ELF-1 (cell line): ENCODE measurements around the gene DRAP1.

Experiments used
- DNase-seq: peaks from one replicate; pipeline ENCODE4 v3.0.0-alpha.2; 2016; ENCODE audit warnings: low read depth, low spot score

Gene DRAP1

GRCh38 chr11:65961267-65962140 lies 42.3 kb downstream of the DRAP1 start, which contains the start of gene SART1:
TSS of gene SART1 (plus strand) at chr11:65961734. CDS start at chr11:65961781, 47 bp downstream.
- peak; percentile 98 for DNase-seq

GRCh38 chr11:65962141-65962564 lies 42.9 kb downstream of the DRAP1 start:
- no peak for DNase-seq

GRCh38 chr11:65964906-65965305 lies 45.7 kb downstream of the DRAP1 start:
- no peak for DNase-seq

DNA sequence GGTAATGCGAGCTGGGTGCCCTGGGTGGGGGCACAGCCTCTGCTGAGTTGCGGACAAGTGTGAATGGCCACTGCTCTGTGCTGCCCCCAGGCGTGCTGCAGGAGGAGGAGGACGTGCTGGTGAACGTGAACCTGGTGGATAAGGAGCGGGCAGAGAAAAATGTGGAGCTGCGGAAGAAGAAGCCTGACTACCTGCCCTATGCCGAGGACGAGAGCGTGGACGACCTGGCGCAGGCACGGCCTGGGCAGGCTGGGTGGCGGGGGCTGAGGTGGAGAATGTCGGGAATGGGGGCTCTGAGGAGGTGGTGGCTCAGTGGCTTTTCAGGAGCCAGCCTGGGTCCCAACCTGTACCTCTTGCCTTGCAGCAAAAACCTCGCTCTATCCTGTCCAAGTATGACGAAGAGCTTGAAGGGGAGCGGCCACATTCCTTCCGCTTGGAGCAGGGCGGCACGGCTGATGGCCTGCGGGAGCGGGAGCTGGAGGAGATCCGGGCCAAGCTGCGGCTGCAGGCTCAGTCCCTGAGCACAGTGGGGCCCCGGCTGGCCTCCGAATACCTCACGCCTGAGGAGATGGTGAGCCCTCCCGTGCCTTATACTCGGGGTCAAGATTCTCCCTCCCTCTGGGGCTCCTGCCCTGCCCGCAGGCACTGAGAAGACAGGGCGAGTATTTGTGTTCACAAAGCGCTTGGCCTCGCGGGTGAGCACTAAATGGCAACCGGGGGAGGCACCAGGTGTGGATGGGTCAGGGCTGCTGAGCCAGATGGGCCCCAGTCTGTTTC lies 46.9 kb downstream of the DRAP1 start:
- no peak for DNase-seq

DNA sequence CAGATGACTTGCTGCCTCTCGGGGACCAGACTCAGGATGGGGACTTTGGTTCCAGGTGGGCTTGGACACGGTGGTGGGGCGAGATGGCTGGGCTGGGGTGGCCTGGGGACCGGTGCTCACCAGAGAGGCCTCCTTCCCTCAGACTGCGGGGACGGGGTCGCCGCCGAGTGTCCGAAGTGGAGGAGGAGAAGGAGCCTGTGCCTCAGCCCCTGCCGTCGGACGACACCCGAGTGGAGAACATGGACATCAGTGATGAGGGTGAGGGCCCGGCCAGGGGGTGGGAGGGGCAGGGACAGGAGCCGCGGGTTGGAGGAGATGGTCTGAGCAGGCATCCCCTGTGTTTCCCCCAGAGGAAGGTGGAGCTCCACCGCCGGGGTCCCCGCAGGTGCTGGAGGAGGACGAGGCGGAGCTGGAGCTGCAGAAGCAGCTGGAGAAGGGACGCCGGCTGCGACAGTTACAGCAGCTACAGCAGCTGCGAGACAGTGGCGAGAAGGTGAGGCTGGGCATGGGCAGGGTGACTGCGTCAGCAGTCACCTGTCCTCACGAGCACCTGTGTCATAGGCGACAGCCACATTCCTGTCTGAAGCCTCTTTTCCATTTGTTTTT lies 48.2 kb downstream of the DRAP1 start:
- DNase-seq = no peak

- no peak for DNase-seq
Observed at GRCh38 chr11:65968600-65969482, 49.6 kb downstream of the DRAP1 start.
